ENCODE results near the gene MAP3K3. TPM values are rescaled to one million over a fixed set of nuclear protein-coding genes. Genes with fewer than 3 reads are reported as not detected.
A peak's percentile ranks its signal among the peaks of the same experiment; 100 is the strongest.

Gene MAP3K3
- polyA plus RNA-seq, 1 donor from 2014 or later, result 16.6 TPM

DNA sequence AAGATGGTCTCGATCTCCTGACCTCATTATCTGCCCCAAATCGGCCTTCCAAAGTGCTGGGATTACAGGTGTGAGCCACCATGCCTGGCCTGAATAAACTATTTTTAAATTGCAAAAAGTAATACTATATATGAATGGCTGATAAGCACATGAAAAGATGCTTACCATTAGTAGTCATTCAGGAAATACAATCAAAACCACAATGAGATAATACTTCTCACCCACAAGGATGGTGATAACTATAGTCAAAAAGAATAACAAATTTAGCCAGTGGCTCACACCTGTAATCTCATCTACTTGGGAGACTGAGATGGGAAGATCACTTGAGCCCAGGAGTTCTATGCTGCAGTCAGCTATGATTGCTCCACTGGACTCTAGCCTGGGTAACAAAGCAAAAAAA is 23.9 kb upstream of the MAP3K3 start:
- Histone ChIP-seq H3K4me3 (ENCODE audit: low read length) (no peak overlapping the region), H3K9me3 (ENCODE audit: low read length) (no peaks in the 10 kb centered on the region), H3K79me2 (replicated peaks; ENCODE audit: insufficient read depth, low read length) (no peaks in the 10 kb centered on the region), H3K36me3 (ENCODE audit: insufficient read depth, low read length) (no peaks in the 10 kb centered on the region), H3K9ac (ENCODE audit: low read length) (no peak overlapping the region), H3K4me2 (ENCODE audit: low read length) (no peak overlapping the region), H3F3A (ENCODE audit: insufficient read depth, low read length, poor library complexity, severe bottlenecking) (no peaks in the 10 kb centered on the region), H3K27ac (ENCODE audit: low read length) (no peak overlapping the region), H3K27me3 (ENCODE audit: insufficient read depth, low read depth, low read length) (no peaks in the 10 kb centered on the region), H4K20me1 (ENCODE audit: insufficient read depth) (no peaks in the 10 kb centered on the region), H2AFZ (ENCODE audit: low read depth, low read length) (no peak overlapping the region), H3K9me2 (ENCODE audit: insufficient read depth, low read length) (no peaks in the 10 kb centered on the region)
- TF ChIP-seq RAD21 (conservative IDR thresholded peaks at IDR 0.05) (no peak), SMC3 (conservative IDR thresholded peaks at IDR 0.05; ENCODE audit: poor library complexity) (no peak), TAF1 (IDR thresholded peaks at IDR 0.05; ENCODE audit: low read depth) (no peak), EZH2 (IDR thresholded peaks at IDR 0.05; ENCODE audit: borderline replicate concordance, insufficient read depth, low read length, poor library complexity, severe bottlenecking) (no peak), MXI1 (conservative IDR thresholded peaks at IDR 0.05; ENCODE audit: poor library complexity, severe bottlenecking) (no peak), EP300 (conservative IDR thresholded peaks at IDR 0.05; ENCODE audit: poor library complexity, severe bottlenecking) (no peak), POLR2AphosphoS5 (IDR thresholded peaks at IDR 0.05) (no peak)
- TF ChIP-seq, protein P1, sequence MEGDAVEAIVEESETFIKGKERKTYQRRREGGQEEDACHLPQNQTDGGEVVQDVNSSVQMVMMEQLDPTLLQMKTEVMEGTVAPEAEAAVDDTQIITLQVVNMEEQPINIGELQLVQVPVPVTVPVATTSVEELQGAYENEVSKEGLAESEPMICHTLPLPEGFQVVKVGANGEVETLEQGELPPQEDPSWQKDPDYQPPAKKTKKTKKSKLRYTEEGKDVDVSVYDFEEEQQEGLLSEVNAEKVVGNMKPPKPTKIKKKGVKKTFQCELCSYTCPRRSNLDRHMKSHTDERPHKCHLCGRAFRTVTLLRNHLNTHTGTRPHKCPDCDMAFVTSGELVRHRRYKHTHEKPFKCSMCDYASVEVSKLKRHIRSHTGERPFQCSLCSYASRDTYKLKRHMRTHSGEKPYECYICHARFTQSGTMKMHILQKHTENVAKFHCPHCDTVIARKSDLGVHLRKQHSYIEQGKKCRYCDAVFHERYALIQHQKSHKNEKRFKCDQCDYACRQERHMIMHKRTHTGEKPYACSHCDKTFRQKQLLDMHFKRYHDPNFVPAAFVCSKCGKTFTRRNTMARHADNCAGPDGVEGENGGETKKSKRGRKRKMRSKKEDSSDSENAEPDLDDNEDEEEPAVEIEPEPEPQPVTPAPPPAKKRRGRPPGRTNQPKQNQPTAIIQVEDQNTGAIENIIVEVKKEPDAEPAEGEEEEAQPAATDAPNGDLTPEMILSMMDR (IDR thresholded peaks at IDR 0.05; ENCODE audit: poor library complexity, severe bottlenecking), result no peak
- TF ChIP-seq, protein P2, sequence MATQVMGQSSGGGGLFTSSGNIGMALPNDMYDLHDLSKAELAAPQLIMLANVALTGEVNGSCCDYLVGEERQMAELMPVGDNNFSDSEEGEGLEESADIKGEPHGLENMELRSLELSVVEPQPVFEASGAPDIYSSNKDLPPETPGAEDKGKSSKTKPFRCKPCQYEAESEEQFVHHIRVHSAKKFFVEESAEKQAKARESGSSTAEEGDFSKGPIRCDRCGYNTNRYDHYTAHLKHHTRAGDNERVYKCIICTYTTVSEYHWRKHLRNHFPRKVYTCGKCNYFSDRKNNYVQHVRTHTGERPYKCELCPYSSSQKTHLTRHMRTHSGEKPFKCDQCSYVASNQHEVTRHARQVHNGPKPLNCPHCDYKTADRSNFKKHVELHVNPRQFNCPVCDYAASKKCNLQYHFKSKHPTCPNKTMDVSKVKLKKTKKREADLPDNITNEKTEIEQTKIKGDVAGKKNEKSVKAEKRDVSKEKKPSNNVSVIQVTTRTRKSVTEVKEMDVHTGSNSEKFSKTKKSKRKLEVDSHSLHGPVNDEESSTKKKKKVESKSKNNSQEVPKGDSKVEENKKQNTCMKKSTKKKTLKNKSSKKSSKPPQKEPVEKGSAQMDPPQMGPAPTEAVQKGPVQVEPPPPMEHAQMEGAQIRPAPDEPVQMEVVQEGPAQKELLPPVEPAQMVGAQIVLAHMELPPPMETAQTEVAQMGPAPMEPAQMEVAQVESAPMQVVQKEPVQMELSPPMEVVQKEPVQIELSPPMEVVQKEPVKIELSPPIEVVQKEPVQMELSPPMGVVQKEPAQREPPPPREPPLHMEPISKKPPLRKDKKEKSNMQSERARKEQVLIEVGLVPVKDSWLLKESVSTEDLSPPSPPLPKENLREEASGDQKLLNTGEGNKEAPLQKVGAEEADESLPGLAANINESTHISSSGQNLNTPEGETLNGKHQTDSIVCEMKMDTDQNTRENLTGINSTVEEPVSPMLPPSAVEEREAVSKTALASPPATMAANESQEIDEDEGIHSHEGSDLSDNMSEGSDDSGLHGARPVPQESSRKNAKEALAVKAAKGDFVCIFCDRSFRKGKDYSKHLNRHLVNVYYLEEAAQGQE (IDR thresholded peaks at IDR 0.05; ENCODE audit: borderline replicate concordance), result no peak

DNA sequence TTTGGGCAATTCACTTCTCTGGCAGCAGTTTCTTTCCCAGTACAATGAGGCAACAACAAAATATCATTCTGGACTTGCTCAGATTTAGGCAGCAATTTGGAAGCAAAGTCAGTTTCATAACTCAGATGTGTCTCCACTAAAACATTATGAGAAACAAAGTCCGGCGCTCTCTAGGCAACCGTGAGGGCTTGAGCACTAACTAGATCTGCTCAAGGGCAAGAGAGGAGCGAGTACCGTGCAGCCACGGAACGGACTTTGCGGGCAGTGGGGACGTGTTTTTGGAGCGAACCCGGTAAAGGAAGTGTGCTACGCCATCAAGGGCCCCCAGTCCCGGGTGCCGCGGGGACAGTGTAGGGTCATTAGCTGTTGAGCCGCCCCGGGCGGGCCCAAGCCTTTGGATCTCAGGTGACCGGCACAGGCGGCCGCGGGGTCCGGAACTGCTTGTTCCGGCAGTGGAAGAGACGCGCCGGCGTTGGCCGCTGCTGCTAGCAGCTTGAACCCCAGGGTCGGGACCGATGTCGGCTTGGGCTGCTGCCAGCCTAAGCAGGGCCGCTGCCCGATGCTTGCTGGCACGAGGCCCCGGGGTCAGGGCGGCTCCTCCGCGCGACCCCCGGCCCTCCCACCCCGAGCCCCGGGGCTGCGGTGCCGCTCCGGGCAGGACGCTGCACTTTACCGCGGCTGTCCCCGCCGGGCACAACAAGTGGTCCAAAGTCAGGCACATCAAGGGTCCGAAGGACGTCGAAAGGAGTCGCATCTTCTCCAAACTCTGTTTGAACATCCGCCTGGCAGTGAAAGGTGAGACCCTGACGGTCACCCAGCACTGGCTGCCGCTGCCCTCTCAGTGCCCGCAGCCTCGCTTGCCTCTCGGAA is 21.4 kb upstream of the MAP3K3 start, which contains the start of gene TACO1:
Gene TACO1 (plus strand): TSS at position 327 of the 870 bp plus-strand sequence. CDS start 189 bp downstream, at position 516.
- peak within 1 kb of the TSS; percentile 97 for H3K4me3 ChIP-seq (ENCODE audit: low read length)
- peak within 1 kb of the TSS; percentile 80 for H3K9ac ChIP-seq (ENCODE audit: low read length)
- H3K9me3 ChIP-seq (ENCODE audit: low read length), result no peaks in the 10 kb centered on the region
- no peaks in the 10 kb centered on the region for H3K9me2 ChIP-seq (ENCODE audit: insufficient read depth, low read length)
- H3K27me3 ChIP-seq (ENCODE audit: insufficient read depth, low read depth, low read length), result no peaks in the 10 kb centered on the region
- peak within 1 kb of the TSS; percentile 85 for H3K4me2 ChIP-seq (ENCODE audit: low read length)
- no peak within 1 kb of the TSS for H3K27ac ChIP-seq (ENCODE audit: low read length)
- H2AFZ ChIP-seq (ENCODE audit: low read depth, low read length), result peak within 1 kb of the TSS; percentile 49
- no peaks in the 10 kb centered on the region for H4K20me1 ChIP-seq (ENCODE audit: insufficient read depth)
- no peaks in the 10 kb centered on the region for H3K36me3 ChIP-seq (ENCODE audit: insufficient read depth, low read length)
- H3K79me2 ChIP-seq (replicated peaks; ENCODE audit: insufficient read depth, low read length), result no peaks in the 10 kb centered on the region
- H3F3A ChIP-seq (ENCODE audit: insufficient read depth, low read length, poor library complexity, severe bottlenecking), result no peaks in the 10 kb centered on the region
- TF ChIP-seq RAD21 (conservative IDR thresholded peaks at IDR 0.05), result peak; percentile 2
- TF ChIP-seq SMC3 (conservative IDR thresholded peaks at IDR 0.05; ENCODE audit: poor library complexity), result peak; percentile 45
- TF ChIP-seq MXI1 (conservative IDR thresholded peaks at IDR 0.05; ENCODE audit: poor library complexity, severe bottlenecking), result peak; percentile 67
- TF ChIP-seq TAF1 (IDR thresholded peaks at IDR 0.05; ENCODE audit: low read depth), result peak; percentile 59
- TF ChIP-seq, protein P1 (IDR thresholded peaks at IDR 0.05; ENCODE audit: poor library complexity, severe bottlenecking), result no peak
- TF ChIP-seq POLR2AphosphoS5 (IDR thresholded peaks at IDR 0.05), result peak; percentile 78
- TF ChIP-seq, protein P2 (IDR thresholded peaks at IDR 0.05; ENCODE audit: borderline replicate concordance), result peak; percentile 53
- TF ChIP-seq EP300 (conservative IDR thresholded peaks at IDR 0.05; ENCODE audit: poor library complexity, severe bottlenecking), result no peak
- TF ChIP-seq EZH2 (IDR thresholded peaks at IDR 0.05; ENCODE audit: borderline replicate concordance, insufficient read depth, low read length, poor library complexity, severe bottlenecking), result no peak
